SK-N-SH (cell line): ENCODE measurements around the gene GATM.

Experiments used
- CTCF ChIP-seq: fragments of 200-600 bp; sonication (generic); IDR thresholded peaks from 2 replicates; pipeline ENCODE4 v1.6.1; 2017; ENCODE audit warnings: antibody characterized with exemption, mild to moderate bottlenecking, moderate library complexity
- REST ChIP-seq: IDR thresholded peaks from 2 replicates; pipeline ENCODE4 v1.6.1; 2012; ENCODE audit warnings: mild to moderate bottlenecking, low read depth, low read length, moderate library complexity
- SIN3A ChIP-seq: IDR thresholded peaks from 2 replicates; pipeline ENCODE4 v1.6.1; 2012; ENCODE audit warnings: low read depth, mild to moderate bottlenecking, low read length, moderate library complexity, borderline replicate concordance

- no peak for TF ChIP-seq CTCF
- TF ChIP-seq SIN3A: no peak
- TF ChIP-seq REST: no peak
Measured at GRCh38 chr15:45392584-45392855, 14.2 kb upstream of the GATM start.
